WERI-Rb-1 (cell line): ENCODE data around the gene SEC14L2.

Experiments
- DNase-seq: peaks from one replicate; pipeline ENCODE4 v3.0.0-alpha.2; 2020
- H3K27ac ChIP-seq: fragments of 250-450 bp; sonication (Bioruptor Pico); 2 replicates; pipeline ENCODE4 v1.5.1; 2020; ENCODE audit warnings: mild to moderate bottlenecking, moderate library complexity
- H3K27me3 ChIP-seq: fragments of 250-450 bp; sonication (Bioruptor Pico); 2 replicates; pipeline ENCODE4 v1.5.1; 2021; ENCODE audit warnings: mild to moderate bottlenecking, low read depth, moderate library complexity; ENCODE audit not compliant: insufficient read depth, severe bottlenecking
- H3K36me3 ChIP-seq: fragments of 250-450 bp; sonication (Bioruptor Pico); 2 replicates; pipeline ENCODE4 v1.5.1; 2020; ENCODE audit warnings: mild to moderate bottlenecking, moderate library complexity
- H3K4me3 ChIP-seq: 2 replicates; pipeline ENCODE4 v1.5.1; 2011; ENCODE audit warnings: low read depth, mild to moderate bottlenecking, control low read depth, low read length
- H3K9me3 ChIP-seq: fragments of 250-450 bp; sonication (Bioruptor Pico); 2 replicates; pipeline ENCODE4 v1.5.1; 2021; ENCODE audit warnings: mild to moderate bottlenecking, moderate library complexity; ENCODE audit not compliant: severe bottlenecking
- TF ChIP-seq, protein P1 (sequence below): IDR thresholded peaks from 2 replicates; pipeline ENCODE4 v1.5.1; 2011; ENCODE audit warnings: low read depth, mild to moderate bottlenecking, control low read depth, inconsistent platforms, low read length

SEC14L2 gene

DNA sequence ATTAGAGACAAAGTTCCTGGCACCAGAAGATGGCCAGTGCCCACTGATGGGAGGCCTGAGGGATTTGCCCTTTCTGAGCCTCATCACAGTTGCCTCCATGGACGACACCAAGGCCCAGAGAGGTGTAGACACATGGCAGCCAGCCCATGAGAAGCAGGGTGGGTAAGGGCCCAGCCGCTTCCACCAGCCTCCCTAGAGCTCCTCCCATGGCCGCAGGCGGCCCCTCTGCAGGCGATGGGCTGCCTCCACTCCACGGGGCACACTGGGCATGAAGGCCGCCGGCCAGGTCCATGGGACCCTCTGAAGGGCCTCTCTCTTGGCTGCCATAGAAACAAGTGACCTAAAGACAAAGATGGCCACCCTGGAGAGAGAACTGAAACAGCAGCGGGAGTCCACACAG, 25.5 kb upstream of the SEC14L2 start:
- Histone ChIP-seq H3K27me3 (no peaks in the 10 kb centered on the region), H3K27ac (no peak overlapping the region), H3K36me3 (peaks cover 1% of the 10 kb centered on the region), H3K4me3 (no peak overlapping the region), H3K9me3 (no peaks in the 10 kb centered on the region)
- DNase-seq = no peak
- TF ChIP-seq, protein P1, sequence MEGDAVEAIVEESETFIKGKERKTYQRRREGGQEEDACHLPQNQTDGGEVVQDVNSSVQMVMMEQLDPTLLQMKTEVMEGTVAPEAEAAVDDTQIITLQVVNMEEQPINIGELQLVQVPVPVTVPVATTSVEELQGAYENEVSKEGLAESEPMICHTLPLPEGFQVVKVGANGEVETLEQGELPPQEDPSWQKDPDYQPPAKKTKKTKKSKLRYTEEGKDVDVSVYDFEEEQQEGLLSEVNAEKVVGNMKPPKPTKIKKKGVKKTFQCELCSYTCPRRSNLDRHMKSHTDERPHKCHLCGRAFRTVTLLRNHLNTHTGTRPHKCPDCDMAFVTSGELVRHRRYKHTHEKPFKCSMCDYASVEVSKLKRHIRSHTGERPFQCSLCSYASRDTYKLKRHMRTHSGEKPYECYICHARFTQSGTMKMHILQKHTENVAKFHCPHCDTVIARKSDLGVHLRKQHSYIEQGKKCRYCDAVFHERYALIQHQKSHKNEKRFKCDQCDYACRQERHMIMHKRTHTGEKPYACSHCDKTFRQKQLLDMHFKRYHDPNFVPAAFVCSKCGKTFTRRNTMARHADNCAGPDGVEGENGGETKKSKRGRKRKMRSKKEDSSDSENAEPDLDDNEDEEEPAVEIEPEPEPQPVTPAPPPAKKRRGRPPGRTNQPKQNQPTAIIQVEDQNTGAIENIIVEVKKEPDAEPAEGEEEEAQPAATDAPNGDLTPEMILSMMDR = no peak

DNA sequence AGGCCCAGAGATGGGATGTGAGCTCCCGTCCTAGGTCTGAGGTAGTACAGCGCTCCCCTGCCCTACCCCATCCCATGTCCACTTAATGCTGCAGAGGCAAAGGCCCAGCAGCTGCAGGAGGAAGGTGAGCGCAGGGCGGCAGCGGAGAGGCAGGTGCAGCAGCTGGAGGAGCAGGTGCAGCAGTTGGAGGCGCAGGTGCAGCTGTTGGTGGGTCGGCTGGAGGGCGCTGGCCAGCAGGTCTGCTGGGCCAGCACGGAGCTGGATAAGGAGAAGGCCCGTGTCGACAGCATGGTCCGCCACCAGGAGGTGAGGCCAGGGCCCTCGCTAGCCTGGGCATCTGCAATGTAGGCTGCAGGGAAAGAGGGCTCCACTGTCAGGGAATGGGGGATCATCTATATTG, 24.8 kb upstream of the SEC14L2 start:
- no peaks in the 10 kb centered on the region; the same call in none of the 2 replicates for H3K36me3 ChIP-seq
- no peak overlapping the region for H3K27ac ChIP-seq
- TF ChIP-seq, protein P1 = no peak
- H3K27me3 ChIP-seq = no peaks in the 10 kb centered on the region
- no peak overlapping the region for H3K4me3 ChIP-seq
- DNase-seq = no peak
- no peaks in the 10 kb centered on the region for H3K9me3 ChIP-seq

DNA sequence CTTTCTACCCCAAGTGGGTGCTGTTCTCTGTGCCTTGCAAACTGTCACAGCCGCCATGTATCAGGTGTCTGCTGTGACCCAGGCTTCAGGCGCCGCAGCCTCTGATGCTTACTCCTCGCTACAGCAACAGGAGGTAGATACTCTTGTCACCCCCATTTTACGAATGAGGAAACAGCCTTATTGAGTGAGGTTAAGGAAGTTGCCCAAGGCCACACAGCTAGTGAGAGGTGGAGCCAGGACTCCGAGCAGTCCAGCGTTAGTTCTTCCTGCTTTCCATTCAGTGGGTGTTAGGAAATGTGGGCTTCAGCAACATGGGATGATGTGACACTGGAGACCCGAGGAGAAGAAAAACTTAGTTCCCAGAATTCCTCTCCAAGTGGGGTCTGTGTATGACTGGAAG, 23.9 kb upstream of the SEC14L2 start:
- Histone ChIP-seq H3K4me3 (no peak overlapping the region), H3K27ac (peak overlapping the region; percentile 52), H3K27me3 (no peaks in the 10 kb centered on the region), H3K36me3 (peaks cover 5% of the 10 kb centered on the region), H3K9me3 (no peaks in the 10 kb centered on the region)
- DNase-seq = no peak
- TF ChIP-seq, protein P1 = no peak

DNA sequence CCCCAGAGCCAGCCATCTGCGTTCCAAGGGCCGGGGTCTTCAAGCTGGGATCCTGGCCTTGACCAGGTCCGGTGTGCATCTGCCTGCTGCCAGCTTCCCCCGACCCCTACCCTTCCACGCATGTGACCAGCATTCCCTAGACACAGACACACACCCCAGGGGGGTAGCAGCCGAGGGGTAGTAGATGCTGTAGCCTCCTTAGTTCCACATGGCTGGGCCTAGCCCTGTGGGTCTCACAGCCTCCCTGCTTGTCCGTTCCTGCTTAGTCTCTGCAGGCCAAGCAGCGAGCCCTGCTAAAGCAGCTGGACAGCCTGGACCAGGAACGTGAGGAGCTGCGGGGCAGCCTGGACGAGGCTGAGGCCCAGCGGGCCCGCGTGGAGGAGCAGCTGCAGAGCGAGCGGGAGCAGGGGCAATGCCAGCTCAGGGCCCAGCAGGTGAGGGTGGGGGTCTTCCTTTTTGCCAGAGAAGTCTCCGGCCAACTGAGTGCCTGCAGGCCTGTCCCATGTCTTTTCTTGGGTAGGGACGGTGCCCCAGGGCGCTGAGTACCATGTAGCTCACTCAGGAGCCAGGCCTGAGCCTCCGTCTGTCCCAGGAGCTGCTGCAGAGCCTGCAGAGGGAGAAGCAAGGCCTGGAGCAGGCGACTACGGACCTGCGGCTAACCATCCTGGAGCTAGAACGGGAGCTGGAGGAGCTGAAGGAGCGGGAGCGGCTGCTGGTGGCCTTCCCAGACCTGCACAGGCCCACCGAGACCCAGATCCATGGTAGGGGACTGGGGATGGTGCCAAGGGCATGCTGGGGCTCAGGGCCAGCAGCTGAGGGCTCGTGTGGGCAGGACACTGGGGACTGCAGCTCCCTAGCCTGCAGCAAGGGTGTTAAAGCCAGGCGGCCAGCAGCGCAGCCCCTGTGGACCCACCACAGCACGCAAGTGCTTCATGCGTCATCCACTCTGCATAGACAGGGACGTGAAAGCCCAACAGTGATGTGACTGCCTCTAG, 23.2 kb upstream of the SEC14L2 start:
- no peaks in the 10 kb centered on the region for H3K9me3 ChIP-seq
- H3K27ac ChIP-seq = peak overlapping the region; percentile 52
- DNase-seq = peak; percentile 61
- TF ChIP-seq, protein P1 = no peak
- no peaks in the 10 kb centered on the region for H3K27me3 ChIP-seq
- H3K4me3 ChIP-seq = no peak overlapping the region
- peaks cover 8% of the 10 kb centered on the region for H3K36me3 ChIP-seq

DNA sequence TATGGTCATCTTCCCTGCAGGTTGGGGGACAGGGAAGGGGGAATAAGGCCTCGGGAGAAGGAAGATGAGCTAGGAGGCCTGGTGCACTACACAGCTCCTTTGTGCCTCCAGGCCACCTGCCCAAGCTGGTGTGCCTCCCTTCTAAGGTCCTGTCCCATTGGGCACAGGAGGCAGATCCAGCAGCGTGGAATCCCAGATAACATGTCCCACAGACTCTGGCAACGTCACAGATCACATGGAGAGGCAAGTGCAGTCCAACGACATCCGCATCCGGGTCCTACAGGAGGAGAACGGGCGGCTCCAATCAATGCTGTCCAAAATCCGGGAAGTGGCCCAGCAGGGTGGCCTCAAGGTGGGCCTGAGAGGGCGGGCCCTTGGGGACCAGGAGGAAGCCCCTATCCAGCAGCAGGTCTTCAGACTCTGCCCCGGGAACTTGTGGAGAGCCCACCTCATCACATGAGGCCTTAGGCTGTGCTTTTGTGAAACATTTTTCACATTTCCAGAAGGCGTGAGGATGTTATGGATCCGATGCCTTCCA, 21.4 kb upstream of the SEC14L2 start:
- no peak overlapping the region for H3K4me3 ChIP-seq
- TF ChIP-seq, protein P1 = no peak
- no peak overlapping the region for H3K27ac ChIP-seq
- no peaks in the 10 kb centered on the region for H3K27me3 ChIP-seq
- H3K36me3 ChIP-seq = peaks cover 8% of the 10 kb centered on the region
- no peak for DNase-seq
- H3K9me3 ChIP-seq = no peaks in the 10 kb centered on the region
